Type B pancreatic cell (in vitro differentiated cells): ENCODE data around the gene HSPA1A. TPM values are rescaled to one million over a fixed set of nuclear protein-coding genes. Genes with fewer than 3 reads are reported as not detected.

ENCODE experiments used
- DNase-seq: peaks from one replicate; pipeline ENCODE4 v3.0.0; 2021; ENCODE audit warnings: mixed read lengths; ENCODE audit not compliant: unreplicated experiment; ENCODE audit errors: extremely low spot score
- H3K27ac Mint-ChIP-seq: 2 replicates; pipeline ENCODE4 v1.8.0; 2021; ENCODE audit warnings: mild to moderate bottlenecking, mixed read lengths
- H3K27me3 Mint-ChIP-seq: 2 replicates; pipeline ENCODE4 v1.8.0; 2021; ENCODE audit warnings: mixed read lengths
- H3K36me3 Mint-ChIP-seq: 2 replicates; pipeline ENCODE4 v1.8.0; 2021; ENCODE audit warnings: mixed read lengths
- H3K4me1 Mint-ChIP-seq: one replicate; pipeline ENCODE4 v1.8.0; 2021; ENCODE audit warnings: mixed read lengths; ENCODE audit not compliant: unreplicated experiment
- H3K4me3 Mint-ChIP-seq: 2 replicates; pipeline ENCODE4 v1.8.0; 2021; ENCODE audit warnings: mild to moderate bottlenecking, mixed read lengths
- H3K9me3 Mint-ChIP-seq: 2 replicates; pipeline ENCODE4 v1.8.0; 2021; ENCODE audit warnings: mixed read lengths
- total RNA-seq: library from RNA; stranded (reverse); gene quantifications from 2 replicates; pipeline ENCODE4 v1.2.1, GENCODE V29; 2021; ENCODE audit warnings: low replicate concordance
- TF ChIP-seq, protein P1 (sequence below): fragments of 200-600 bp; sonication (generic); conservative IDR thresholded peaks from 2 replicates; pipeline ENCODE4 v1.5.0; 2021; ENCODE audit warnings: antibody characterized with exemption, mild to moderate bottlenecking

Gene HSPA1A
- total RNA-seq, 1 donor from 2014 or later, result 45.7 TPM

DNA sequence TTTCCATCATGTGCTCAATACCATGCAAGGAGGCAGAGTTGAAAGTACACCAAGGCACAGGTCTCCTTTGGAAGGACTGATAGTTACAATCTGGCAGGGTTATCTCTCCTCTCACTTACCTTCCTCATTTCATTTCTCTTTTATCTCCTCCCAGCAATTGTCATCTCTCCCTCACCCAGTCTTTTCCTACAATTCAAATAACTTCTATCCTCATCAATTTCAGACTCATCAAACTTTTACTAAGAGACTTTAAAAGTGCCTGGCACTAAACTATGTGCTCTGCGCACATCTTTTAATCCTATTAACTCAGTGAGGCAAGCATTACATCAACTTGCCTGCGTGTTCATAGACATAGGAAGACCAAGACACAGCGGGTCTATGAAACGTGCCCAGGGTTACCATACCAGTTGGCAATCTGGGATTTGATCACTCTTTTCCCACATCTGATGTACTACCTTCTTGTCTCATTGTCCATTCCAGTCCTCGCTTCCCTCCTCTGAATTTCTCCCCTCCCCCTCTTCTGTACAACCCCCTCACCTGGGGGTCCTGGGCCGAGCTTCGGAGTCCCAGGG lies 21.0 kb upstream of the HSPA1A start:
- H3K27me3 Mint-ChIP-seq, result no peaks in the 10 kb centered on the region
- TF ChIP-seq, protein P1, sequence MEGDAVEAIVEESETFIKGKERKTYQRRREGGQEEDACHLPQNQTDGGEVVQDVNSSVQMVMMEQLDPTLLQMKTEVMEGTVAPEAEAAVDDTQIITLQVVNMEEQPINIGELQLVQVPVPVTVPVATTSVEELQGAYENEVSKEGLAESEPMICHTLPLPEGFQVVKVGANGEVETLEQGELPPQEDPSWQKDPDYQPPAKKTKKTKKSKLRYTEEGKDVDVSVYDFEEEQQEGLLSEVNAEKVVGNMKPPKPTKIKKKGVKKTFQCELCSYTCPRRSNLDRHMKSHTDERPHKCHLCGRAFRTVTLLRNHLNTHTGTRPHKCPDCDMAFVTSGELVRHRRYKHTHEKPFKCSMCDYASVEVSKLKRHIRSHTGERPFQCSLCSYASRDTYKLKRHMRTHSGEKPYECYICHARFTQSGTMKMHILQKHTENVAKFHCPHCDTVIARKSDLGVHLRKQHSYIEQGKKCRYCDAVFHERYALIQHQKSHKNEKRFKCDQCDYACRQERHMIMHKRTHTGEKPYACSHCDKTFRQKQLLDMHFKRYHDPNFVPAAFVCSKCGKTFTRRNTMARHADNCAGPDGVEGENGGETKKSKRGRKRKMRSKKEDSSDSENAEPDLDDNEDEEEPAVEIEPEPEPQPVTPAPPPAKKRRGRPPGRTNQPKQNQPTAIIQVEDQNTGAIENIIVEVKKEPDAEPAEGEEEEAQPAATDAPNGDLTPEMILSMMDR, result no peak
- peak overlapping the region; percentile 70 for H3K27ac Mint-ChIP-seq
- peak overlapping the region; percentile 84 for H3K4me3 Mint-ChIP-seq
- no peak for DNase-seq
- H3K36me3 Mint-ChIP-seq, result peaks cover 8% of the 10 kb centered on the region
- H3K4me1 Mint-ChIP-seq, result peaks cover 15% of the 10 kb centered on the region
- no peaks in the 10 kb centered on the region for H3K9me3 Mint-ChIP-seq

DNA sequence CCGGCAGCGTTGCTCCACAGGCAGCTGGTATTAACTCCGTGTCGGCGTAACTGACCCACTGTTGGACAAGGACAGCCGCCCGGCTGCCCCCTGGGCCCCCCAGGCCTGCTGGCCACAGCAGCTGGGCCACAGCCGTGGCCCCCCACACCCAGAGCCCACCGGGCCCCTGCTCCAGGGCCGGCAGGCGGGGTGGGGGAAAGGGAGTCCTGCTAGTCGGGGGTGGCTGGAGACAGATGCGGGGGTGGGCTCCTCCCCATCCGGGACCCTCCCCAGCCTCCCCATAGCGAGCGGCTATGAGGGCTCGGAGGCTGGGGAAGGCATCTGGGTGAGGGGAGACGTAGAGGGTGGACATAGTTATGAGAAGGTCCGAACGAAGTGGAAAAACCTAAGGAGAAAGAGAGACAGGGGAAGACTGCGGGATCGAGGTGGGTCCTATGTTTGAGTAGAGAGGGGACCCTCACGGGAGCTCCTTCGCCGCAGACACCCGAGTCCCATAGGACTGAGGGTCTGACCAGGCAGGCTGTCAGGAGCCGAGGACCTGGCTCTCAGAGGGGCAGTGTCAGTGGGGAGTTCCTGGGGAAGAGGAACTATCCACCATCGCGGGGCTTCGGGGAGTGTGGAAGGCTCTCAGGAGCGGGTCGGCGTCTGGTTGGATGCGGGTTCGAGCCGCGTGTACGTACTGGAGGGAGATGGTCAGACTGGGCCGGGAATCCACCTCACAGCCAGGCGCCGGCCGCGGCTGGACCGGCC lies 20.3 kb upstream of the HSPA1A start:
- Mint-ChIP-seq H3K4me1 (peaks cover 15% of the 10 kb centered on the region), H3K36me3 (peaks cover 8% of the 10 kb centered on the region), H3K27me3 (no peaks in the 10 kb centered on the region), H3K4me3 (peak overlapping the region; percentile 99), H3K27ac (peak overlapping the region; percentile 99), H3K9me3 (no peaks in the 10 kb centered on the region)
- TF ChIP-seq, protein P1, result no peak
- DNase-seq, result no peak

DNA sequence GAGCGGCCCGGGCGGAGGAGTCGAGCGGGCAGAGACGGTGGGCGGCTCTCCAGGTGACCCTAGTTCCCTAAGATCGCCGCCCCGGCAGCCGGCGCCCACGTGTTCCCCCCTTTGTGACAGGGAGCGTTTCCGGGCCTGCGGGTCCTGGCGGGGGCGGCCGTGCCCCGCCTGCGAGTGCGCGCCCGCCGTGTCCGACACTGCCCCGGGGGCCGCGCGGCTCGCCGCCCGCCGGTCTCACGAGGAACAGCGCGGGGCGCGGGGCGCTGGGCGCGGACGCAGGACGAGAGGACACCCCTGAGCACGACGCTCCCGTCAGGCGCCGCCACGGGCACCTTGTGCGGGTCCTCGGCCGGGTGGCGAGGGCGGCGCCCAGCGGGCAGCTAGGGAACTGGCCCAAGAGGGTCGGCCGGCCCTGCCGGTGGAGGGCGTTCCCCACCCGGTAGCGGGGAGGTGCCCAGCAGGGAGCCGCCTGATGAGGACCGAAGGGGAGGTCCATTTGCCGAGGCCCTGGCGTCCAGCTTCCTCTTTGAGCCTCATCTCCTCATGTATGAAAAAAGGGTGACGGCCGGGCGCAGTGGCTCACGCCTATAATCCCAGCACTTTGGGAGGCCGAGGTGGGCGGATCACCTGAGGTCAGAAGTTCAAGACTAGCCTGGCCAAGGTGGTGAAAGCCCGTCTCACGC lies 19.6 kb upstream of the HSPA1A start, which contains the start of gene VARS1:
Gene VARS1 (minus strand): TSS at position 137 of the 683 bp plus-strand sequence. CDS start 535 bp downstream, outside the sequence.
- Mint-ChIP-seq H3K4me1 (peaks cover 15% of the 10 kb centered on the region), H3K27me3 (no peaks in the 10 kb centered on the region), H3K36me3 (peaks cover 5% of the 10 kb centered on the region), H3K9me3 (no peaks in the 10 kb centered on the region), H3K4me3 (peak within 1 kb of the TSS; percentile 99), H3K27ac (peak within 1 kb of the TSS; percentile 99)
- TF ChIP-seq, protein P1, result peak; percentile 86
- peak; percentile 95 for DNase-seq

DNA sequence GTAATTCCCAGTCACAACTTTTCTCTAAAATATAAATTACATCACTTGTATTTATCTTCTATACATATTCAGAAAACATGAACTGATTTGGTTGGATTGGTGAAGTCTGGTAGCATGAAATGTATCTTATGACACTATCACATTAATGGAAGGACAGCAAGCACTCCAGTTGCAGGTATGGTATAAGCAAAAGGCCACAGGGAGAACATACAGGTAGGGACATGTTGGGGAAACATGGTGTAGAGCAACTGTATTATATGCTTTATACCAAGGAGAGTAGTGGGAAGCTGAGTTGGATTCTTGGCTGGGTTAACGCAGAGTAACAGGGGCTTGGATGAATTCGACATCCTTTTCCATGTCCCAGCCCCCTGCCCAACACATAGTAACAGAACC lies 18.4 kb upstream of the HSPA1A start:
- peaks cover 9% of the 10 kb centered on the region for H3K4me1 Mint-ChIP-seq
- H3K27me3 Mint-ChIP-seq, result no peaks in the 10 kb centered on the region
- H3K27ac Mint-ChIP-seq, result peak overlapping the region; percentile 20
- H3K4me3 Mint-ChIP-seq, result peak overlapping the region; percentile 15
- H3K9me3 Mint-ChIP-seq, result no peaks in the 10 kb centered on the region
- TF ChIP-seq, protein P1, result no peak
- DNase-seq, result no peak
- H3K36me3 Mint-ChIP-seq, result peaks cover 3% of the 10 kb centered on the region

DNA sequence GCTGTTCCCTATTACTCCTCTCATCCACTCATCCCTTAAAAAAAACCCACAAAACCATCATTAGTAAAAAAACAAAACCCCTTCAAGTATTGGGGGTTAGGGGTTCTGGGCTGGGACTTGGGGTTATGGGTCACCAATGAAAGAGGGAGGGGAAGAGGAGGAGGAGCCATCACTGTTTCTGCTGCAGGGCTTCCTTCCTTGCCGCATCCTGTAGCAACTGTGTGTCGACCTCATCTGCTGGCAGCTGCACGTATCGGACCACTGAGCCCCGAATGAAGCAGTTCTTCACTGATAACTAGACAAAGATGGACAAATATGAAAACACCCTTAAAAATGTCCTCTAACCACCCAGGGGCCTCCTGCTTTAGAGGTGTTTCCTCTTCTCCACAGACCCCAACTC lies 17.8 kb upstream of the HSPA1A start:
- Mint-ChIP-seq H3K36me3 (peaks cover 3% of the 10 kb centered on the region), H3K27ac (peak overlapping the region; percentile 55), H3K27me3 (no peaks in the 10 kb centered on the region), H3K4me3 (peak overlapping the region; percentile 41), H3K9me3 (no peaks in the 10 kb centered on the region), H3K4me1 (peaks cover 9% of the 10 kb centered on the region)
- DNase-seq, result no peak
- TF ChIP-seq, protein P1, result no peak
